ENCODE results near the gene ST7L. TPM values are rescaled to one million over a fixed set of nuclear protein-coding genes. Genes with fewer than 3 reads are reported as not detected.

Gene ST7L
- total RNA-seq, 1 experiment from 2014 or later: 18.0 TPM

DNA sequence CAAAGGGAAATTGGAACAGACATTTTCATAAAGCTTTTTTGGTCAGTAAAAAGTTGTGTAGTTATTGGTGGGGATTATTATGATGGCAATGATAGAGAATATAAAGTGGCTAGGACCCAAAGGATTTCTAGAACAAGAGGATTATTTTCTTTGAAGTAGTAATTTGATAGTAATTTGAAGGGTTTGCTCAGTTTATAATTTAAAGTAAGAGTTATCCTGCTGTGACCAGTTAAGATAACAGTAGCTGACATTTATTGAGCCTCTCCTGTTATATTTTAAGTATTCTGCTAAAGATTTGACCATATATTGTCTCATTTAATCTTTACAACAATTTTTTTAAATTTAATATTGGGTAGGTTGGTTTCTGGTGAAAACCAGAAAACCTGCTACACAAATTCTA is 15.4 kb upstream of the ST7L start:
- POLR2A ChIA-PET: interaction anchor here (1.1 kb wide), 1 partner anchor 40 kb away, joined by 3 read pairs; the partner anchor contains the start of gene MOV10
- Mint-ChIP-seq H3K36me3 (peaks cover 9% of the 10 kb centered on the region), H3K4me1 (peaks cover 6% of the 10 kb centered on the region), H3K9me3 (peaks cover 9% of the 10 kb centered on the region), H3K27ac (no peak overlapping the region), H3K27me3 (ENCODE audit: low read depth) (no peaks in the 10 kb centered on the region), H3K4me3 (no peak overlapping the region)
- TF ChIP-seq RORB (CRISPR knock-in tag; IDR thresholded peaks at IDR 0.05): no peak
- TF ChIP-seq MXD4 (CRISPR knock-in tag; IDR thresholded peaks at IDR 0.05; ENCODE audit: borderline replicate concordance): no peak
- DNase-seq (ENCODE audit: low spot score) (no peak), ATAC-seq (no peak)
- CTCF ChIA-PET: no interaction called here

DNA sequence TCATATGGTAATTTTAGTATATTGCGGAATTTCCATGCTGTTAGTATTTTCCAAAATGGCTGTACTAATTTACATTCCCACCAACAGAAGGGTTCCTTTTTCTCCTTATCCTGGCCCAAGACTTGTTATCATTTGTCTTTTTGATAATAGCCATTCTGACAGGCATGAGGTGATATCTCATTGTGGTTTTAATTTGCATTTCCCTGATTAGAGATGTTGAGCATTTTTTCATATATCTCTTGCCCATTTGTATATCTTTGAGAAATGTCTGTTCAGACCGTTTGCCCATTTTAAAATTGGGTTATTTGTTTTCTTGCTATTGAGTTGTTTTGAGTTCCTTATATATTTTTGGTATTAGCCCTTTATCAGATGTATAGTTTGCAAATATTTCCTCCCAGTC is 14.7 kb upstream of the ST7L start:
- ChIA-PET POLR2A (no interaction called here), CTCF (no interaction called here)
- Mint-ChIP-seq H3K27me3 (ENCODE audit: low read depth) (no peaks in the 10 kb centered on the region), H3K27ac (no peak overlapping the region), H3K36me3 (peaks cover 4% of the 10 kb centered on the region), H3K4me1 (peaks cover 6% of the 10 kb centered on the region), H3K4me3 (no peak overlapping the region), H3K9me3 (peaks cover 4% of the 10 kb centered on the region)
- DNase-seq (ENCODE audit: low spot score): no peak
- ATAC-seq: no peak
- TF ChIP-seq FOXP1 (CRISPR knock-in tag; IDR thresholded peaks at IDR 0.05; ENCODE audit: borderline replicate concordance): no peak
- TF ChIP-seq, protein P1, sequence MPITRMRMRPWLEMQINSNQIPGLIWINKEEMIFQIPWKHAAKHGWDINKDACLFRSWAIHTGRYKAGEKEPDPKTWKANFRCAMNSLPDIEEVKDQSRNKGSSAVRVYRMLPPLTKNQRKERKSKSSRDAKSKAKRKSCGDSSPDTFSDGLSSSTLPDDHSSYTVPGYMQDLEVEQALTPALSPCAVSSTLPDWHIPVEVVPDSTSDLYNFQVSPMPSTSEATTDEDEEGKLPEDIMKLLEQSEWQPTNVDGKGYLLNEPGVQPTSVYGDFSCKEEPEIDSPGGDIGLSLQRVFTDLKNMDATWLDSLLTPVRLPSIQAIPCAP (CRISPR knock-in tag; IDR thresholded peaks at IDR 0.05): no peak
- TF ChIP-seq, protein P2, sequence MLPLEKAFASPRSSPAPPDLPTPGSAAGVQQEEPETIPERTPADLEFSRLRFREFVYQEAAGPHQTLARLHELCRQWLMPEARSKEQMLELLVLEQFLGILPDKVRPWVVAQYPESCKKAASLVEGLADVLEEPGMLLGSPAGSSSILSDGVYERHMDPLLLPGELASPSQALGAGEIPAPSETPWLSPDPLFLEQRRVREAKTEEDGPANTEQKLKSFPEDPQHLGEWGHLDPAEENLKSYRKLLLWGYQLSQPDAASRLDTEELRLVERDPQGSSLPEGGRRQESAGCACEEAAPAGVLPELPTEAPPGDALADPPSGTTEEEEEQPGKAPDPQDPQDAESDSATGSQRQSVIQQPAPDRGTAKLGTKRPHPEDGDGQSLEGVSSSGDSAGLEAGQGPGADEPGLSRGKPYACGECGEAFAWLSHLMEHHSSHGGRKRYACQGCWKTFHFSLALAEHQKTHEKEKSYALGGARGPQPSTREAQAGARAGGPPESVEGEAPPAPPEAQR (CRISPR knock-in tag; IDR thresholded peaks at IDR 0.05): no peak
- TF ChIP-seq, protein P3, sequence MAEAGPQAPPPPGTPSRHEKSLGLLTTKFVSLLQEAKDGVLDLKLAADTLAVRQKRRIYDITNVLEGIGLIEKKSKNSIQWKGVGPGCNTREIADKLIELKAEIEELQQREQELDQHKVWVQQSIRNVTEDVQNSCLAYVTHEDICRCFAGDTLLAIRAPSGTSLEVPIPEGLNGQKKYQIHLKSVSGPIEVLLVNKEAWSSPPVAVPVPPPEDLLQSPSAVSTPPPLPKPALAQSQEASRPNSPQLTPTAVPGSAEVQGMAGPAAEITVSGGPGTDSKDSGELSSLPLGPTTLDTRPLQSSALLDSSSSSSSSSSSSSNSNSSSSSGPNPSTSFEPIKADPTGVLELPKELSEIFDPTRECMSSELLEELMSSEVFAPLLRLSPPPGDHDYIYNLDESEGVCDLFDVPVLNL (CRISPR knock-in tag; IDR thresholded peaks at IDR 0.05; ENCODE audit: borderline replicate concordance, low read depth): no peak
- TF ChIP-seq, protein P4, sequence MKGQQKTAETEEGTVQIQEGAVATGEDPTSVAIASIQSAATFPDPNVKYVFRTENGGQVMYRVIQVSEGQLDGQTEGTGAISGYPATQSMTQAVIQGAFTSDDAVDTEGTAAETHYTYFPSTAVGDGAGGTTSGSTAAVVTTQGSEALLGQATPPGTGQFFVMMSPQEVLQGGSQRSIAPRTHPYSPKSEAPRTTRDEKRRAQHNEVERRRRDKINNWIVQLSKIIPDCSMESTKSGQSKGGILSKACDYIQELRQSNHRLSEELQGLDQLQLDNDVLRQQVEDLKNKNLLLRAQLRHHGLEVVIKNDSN (CRISPR knock-in tag; IDR thresholded peaks at IDR 0.05): no peak
- TF ChIP-seq, protein P5, sequence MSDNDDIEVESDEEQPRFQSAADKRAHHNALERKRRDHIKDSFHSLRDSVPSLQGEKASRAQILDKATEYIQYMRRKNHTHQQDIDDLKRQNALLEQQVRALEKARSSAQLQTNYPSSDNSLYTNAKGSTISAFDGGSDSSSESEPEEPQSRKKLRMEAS (CRISPR knock-in tag; IDR thresholded peaks at IDR 0.05): no peak
- TF ChIP-seq CREB1 (CRISPR knock-in tag; IDR thresholded peaks at IDR 0.05): no peak
- no peak for TF ChIP-seq ZNF671 (CRISPR knock-in tag; IDR thresholded peaks at IDR 0.05)
- TF ChIP-seq JAZF1 (CRISPR knock-in tag; IDR thresholded peaks at IDR 0.05): no peak
- TF ChIP-seq, protein P6, sequence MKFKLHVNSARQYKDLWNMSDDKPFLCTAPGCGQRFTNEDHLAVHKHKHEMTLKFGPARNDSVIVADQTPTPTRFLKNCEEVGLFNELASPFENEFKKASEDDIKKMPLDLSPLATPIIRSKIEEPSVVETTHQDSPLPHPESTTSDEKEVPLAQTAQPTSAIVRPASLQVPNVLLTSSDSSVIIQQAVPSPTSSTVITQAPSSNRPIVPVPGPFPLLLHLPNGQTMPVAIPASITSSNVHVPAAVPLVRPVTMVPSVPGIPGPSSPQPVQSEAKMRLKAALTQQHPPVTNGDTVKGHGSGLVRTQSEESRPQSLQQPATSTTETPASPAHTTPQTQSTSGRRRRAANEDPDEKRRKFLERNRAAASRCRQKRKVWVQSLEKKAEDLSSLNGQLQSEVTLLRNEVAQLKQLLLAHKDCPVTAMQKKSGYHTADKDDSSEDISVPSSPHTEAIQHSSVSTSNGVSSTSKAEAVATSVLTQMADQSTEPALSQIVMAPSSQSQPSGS (CRISPR knock-in tag; IDR thresholded peaks at IDR 0.05; ENCODE audit: borderline replicate concordance, low read depth): no peak
- no peak for TF ChIP-seq GABPB1 (CRISPR knock-in tag; IDR thresholded peaks at IDR 0.05)
- TF ChIP-seq MXD4 (CRISPR knock-in tag; IDR thresholded peaks at IDR 0.05; ENCODE audit: borderline replicate concordance): no peak
- TF ChIP-seq, protein P7, sequence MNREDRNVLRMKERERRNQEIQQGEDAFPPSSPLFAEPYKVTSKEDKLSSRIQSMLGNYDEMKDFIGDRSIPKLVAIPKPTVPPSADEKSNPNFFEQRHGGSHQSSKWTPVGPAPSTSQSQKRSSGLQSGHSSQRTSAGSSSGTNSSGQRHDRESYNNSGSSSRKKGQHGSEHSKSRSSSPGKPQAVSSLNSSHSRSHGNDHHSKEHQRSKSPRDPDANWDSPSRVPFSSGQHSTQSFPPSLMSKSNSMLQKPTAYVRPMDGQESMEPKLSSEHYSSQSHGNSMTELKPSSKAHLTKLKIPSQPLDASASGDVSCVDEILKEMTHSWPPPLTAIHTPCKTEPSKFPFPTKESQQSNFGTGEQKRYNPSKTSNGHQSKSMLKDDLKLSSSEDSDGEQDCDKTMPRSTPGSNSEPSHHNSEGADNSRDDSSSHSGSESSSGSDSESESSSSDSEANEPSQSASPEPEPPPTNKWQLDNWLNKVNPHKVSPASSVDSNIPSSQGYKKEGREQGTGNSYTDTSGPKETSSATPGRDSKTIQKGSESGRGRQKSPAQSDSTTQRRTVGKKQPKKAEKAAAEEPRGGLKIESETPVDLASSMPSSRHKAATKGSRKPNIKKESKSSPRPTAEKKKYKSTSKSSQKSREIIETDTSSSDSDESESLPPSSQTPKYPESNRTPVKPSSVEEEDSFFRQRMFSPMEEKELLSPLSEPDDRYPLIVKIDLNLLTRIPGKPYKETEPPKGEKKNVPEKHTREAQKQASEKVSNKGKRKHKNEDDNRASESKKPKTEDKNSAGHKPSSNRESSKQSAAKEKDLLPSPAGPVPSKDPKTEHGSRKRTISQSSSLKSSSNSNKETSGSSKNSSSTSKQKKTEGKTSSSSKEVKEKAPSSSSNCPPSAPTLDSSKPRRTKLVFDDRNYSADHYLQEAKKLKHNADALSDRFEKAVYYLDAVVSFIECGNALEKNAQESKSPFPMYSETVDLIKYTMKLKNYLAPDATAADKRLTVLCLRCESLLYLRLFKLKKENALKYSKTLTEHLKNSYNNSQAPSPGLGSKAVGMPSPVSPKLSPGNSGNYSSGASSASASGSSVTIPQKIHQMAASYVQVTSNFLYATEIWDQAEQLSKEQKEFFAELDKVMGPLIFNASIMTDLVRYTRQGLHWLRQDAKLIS (CRISPR knock-in tag; IDR thresholded peaks at IDR 0.05; ENCODE audit: borderline replicate concordance): no peak
- TF ChIP-seq, protein P8, sequence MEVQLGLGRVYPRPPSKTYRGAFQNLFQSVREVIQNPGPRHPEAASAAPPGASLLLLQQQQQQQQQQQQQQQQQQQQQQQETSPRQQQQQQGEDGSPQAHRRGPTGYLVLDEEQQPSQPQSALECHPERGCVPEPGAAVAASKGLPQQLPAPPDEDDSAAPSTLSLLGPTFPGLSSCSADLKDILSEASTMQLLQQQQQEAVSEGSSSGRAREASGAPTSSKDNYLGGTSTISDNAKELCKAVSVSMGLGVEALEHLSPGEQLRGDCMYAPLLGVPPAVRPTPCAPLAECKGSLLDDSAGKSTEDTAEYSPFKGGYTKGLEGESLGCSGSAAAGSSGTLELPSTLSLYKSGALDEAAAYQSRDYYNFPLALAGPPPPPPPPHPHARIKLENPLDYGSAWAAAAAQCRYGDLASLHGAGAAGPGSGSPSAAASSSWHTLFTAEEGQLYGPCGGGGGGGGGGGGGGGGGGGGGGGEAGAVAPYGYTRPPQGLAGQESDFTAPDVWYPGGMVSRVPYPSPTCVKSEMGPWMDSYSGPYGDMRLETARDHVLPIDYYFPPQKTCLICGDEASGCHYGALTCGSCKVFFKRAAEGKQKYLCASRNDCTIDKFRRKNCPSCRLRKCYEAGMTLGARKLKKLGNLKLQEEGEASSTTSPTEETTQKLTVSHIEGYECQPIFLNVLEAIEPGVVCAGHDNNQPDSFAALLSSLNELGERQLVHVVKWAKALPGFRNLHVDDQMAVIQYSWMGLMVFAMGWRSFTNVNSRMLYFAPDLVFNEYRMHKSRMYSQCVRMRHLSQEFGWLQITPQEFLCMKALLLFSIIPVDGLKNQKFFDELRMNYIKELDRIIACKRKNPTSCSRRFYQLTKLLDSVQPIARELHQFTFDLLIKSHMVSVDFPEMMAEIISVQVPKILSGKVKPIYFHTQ (CRISPR knock-in tag; IDR thresholded peaks at IDR 0.05): no peak
- no peak for TF ChIP-seq SMAD3 (CRISPR knock-in tag; IDR thresholded peaks at IDR 0.05; ENCODE audit: borderline replicate concordance)
- TF ChIP-seq, protein P9, sequence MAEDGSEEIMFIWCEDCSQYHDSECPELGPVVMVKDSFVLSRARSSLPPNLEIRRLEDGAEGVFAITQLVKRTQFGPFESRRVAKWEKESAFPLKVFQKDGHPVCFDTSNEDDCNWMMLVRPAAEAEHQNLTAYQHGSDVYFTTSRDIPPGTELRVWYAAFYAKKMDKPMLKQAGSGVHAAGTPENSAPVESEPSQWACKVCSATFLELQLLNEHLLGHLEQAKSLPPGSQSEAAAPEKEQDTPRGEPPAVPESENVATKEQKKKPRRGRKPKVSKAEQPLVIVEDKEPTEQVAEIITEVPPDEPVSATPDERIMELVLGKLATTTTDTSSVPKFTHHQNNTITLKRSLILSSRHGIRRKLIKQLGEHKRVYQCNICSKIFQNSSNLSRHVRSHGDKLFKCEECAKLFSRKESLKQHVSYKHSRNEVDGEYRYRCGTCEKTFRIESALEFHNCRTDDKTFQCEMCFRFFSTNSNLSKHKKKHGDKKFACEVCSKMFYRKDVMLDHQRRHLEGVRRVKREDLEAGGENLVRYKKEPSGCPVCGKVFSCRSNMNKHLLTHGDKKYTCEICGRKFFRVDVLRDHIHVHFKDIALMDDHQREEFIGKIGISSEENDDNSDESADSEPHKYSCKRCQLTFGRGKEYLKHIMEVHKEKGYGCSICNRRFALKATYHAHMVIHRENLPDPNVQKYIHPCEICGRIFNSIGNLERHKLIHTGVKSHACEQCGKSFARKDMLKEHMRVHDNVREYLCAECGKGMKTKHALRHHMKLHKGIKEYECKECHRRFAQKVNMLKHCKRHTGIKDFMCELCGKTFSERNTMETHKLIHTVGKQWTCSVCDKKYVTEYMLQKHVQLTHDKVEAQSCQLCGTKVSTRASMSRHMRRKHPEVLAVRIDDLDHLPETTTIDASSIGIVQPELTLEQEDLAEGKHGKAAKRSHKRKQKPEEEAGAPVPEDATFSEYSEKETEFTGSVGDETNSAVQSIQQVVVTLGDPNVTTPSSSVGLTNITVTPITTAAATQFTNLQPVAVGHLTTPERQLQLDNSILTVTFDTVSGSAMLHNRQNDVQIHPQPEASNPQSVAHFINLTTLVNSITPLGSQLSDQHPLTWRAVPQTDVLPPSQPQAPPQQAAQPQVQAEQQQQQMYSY (CRISPR knock-in tag; IDR thresholded peaks at IDR 0.05): no peak
- TF ChIP-seq OVOL2 (CRISPR knock-in tag; IDR thresholded peaks at IDR 0.05; ENCODE audit: borderline replicate concordance): no peak

Measured in WTC11 (cell line).